ENCODE measurements around the gene TPCN1.

- TF ChIP-seq CTCF (IDR thresholded peaks at IDR 0.05 in 8 of 11, conservative IDR thresholded peaks at IDR 0.05 in 3 of 11) (no peak), POLR2A (IDR thresholded peaks at IDR 0.05) (no peak)
Measured at GRCh38 chr12:113184900-113185179, 36.4 kb upstream of the TPCN1 start.

Data from spleen (tissue), 7 donors.